AG04450 (cell line): ENCODE measurements around the gene GLIS1. TPM values are rescaled to one million over a fixed set of nuclear protein-coding genes. Genes with fewer than 3 reads are reported as not detected.
"Not testable (repeated sequence)": the region's sequence is repeated elsewhere in the genome, so short reads cannot be mapped to it uniquely, and the experiment has no call there.

Experiments
- CTCF ChIA-PET: fragments of 300-600, 350-600 bp; formaldehyde crosslinking; extraction: SDS; loops from one replicate; lab custom pipeline; 2022; ENCODE audit warnings: antibody characterized with exemption, inconsistent platforms; lab: Charles Lee
- POLR2A ChIA-PET: fragments of 350-600 bp; formaldehyde crosslinking; extraction: SDS; loops from one replicate; lab custom pipeline; 2021; ENCODE audit warnings: antibody characterized with exemption, inconsistent platforms; lab: Yijun Ruan, JAX
- DNase-seq: peaks from one replicate; pipeline ENCODE4 v3.0.0-alpha.2; 2011; ENCODE audit warnings: low read depth, low spot score
- H3K27ac ChIP-seq: one replicate; pipeline ENCODE4 v1.5.1; 2012; ENCODE audit warnings: low read depth, low read length, control low read depth
- H3K27me3 ChIP-seq: one replicate; pipeline ENCODE4 v1.6.0; 2012; ENCODE audit warnings: low read length; ENCODE audit not compliant: control insufficient read depth, insufficient read depth
- H3K4me3 ChIP-seq: 2 replicates; pipeline ENCODE4 v1.5.1; 2011; ENCODE audit warnings: mild to moderate bottlenecking, low read depth, low read length, control low read depth
- H3K9me3 ChIP-seq: 2 replicates; pipeline ENCODE4 v1.5.1; 2012; ENCODE audit warnings: low read length; ENCODE audit not compliant: control insufficient read depth, insufficient read depth
- polyA plus RNA-seq: library from polyadenylated mRNA; depleted of rRNA; stranded (reverse); fragments of >200 nt; gene quantifications from 2 replicates; pipeline ENCODE4 v1.2.3, GENCODE V29; 2011
- TF ChIP-seq, protein P1 (sequence below): IDR thresholded peaks from 2 replicates; pipeline ENCODE4 v1.5.1; 2011; ENCODE audit warnings: low read depth, low read length, control low read depth, inconsistent platforms

GLIS1 gene
- polyA plus RNA-seq, 1 experiment = 0.77 TPM

GRCh38 chr1:53765657-53766056 is 26.7 kb upstream of the GLIS1 start:
- TF ChIP-seq, protein P1, sequence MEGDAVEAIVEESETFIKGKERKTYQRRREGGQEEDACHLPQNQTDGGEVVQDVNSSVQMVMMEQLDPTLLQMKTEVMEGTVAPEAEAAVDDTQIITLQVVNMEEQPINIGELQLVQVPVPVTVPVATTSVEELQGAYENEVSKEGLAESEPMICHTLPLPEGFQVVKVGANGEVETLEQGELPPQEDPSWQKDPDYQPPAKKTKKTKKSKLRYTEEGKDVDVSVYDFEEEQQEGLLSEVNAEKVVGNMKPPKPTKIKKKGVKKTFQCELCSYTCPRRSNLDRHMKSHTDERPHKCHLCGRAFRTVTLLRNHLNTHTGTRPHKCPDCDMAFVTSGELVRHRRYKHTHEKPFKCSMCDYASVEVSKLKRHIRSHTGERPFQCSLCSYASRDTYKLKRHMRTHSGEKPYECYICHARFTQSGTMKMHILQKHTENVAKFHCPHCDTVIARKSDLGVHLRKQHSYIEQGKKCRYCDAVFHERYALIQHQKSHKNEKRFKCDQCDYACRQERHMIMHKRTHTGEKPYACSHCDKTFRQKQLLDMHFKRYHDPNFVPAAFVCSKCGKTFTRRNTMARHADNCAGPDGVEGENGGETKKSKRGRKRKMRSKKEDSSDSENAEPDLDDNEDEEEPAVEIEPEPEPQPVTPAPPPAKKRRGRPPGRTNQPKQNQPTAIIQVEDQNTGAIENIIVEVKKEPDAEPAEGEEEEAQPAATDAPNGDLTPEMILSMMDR = no peak
- no peaks in the 10 kb centered on the region for H3K9me3 ChIP-seq
- H3K27ac ChIP-seq = no peak overlapping the region
- no peak overlapping the region for H3K4me3 ChIP-seq
- DNase-seq = no peak
- ChIA-PET POLR2A (no interaction called here), CTCF (interaction anchor here (4.7 kb wide), 1 partner anchor 12 kb away, joined by 36 read pairs; no protein-coding TSS in a partner anchor)
- H3K27me3 ChIP-seq = no peaks in the 10 kb centered on the region

DNA sequence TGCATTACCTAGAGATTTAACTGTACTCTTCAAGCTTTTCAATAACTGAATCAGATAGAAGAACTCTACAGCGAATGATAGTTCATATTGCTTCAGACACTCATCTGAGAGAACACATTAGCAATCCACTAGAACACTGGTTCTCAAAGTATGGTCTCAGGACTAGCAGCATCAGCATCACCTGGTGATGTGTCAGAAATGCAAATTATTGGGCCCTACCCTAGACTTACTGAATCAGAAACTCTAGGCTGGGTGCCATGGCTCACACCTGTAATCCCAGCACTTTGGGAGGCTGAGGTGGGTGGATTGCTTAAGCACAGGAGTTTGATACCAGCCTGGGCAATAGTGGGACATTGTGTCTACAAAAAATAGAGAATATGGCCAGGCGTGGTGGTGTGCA is 24.9 kb upstream of the GLIS1 start:
- no peaks in the 10 kb centered on the region for H3K9me3 ChIP-seq
- TF ChIP-seq, protein P1 = no peak

GRCh38 chr1:53763461-53763860 is 24.5 kb upstream of the GLIS1 start:
- Histone ChIP-seq H3K27me3 (no peaks in the 10 kb centered on the region), H3K4me3 (no peak overlapping the region), H3K27ac (no peak overlapping the region), H3K9me3 (no peaks in the 10 kb centered on the region)
- TF ChIP-seq, protein P1 = 0 out of 2 replicates have a peak, but pooled peaks have one; percentile 6
- DNase-seq = no peak
- CTCF ChIA-PET = interaction anchor here (0.5 to 0.6 kb wide), 2 partner anchors 22 to 725 kb away, joined by 3 to 6 read pairs; no protein-coding TSS in a partner anchor
- POLR2A ChIA-PET = no interaction called here

More for the DNA sequence above, 24.9 kb upstream of the GLIS1 start:
- Histone ChIP-seq H3K27ac (no peak overlapping the region), H3K4me3 (no peak overlapping the region), H3K27me3 (no peaks in the 10 kb centered on the region)
- POLR2A ChIA-PET = no interaction called here
- CTCF ChIA-PET = interaction anchor here (4.7 kb wide), 1 partner anchor 10 kb away, joined by 36 read pairs; no protein-coding TSS in a partner anchor
- DNase-seq = no peak

DNA sequence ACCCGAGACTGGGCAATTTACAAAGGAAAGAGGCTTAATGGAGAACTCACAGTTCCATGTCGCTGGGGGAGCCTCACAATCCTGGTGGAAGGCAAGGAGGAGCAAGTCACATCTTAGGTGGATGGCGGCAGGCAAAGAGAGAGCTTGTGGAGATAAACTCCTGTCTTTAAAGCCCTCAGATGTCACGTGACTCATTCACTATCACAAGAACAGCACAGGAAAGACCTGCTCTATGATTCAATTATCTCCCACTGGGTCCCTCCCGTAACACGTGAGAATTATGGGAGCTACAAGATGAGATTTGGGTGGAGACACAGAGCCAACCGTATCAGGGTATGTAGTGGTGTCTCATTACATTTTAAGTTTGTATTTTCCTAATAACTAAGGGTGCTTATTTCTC is 21.5 kb upstream of the GLIS1 start:
- H3K27ac ChIP-seq, POLR2A ChIA-PET, H3K9me3 ChIP-seq, H3K4me3 ChIP-seq, H3K27me3 ChIP-seq, CTCF ChIA-PET, DNase-seq: not testable (repeated sequence)

- DNase-seq = no peak
- no peak overlapping the region for H3K27ac ChIP-seq
- CTCF ChIA-PET = interaction anchor here (0.5 to 2.8 kb wide), 6 partner anchors 10 to 270 kb away, joined by 3 to 19 read pairs (median 4); no protein-coding TSS in a partner anchor
These were observed 16.9 kb upstream of the GLIS1 start for GRCh38 chr1:53755874-53756273.

More at GRCh38 chr1:53755874-53756273, 16.9 kb upstream of the GLIS1 start:
- H3K27me3 ChIP-seq = no peaks in the 10 kb centered on the region
- no peaks in the 10 kb centered on the region for H3K9me3 ChIP-seq
- no peak overlapping the region for H3K4me3 ChIP-seq
- POLR2A ChIA-PET = no interaction called here
- TF ChIP-seq, protein P1 = no peak
